Testis (tissue), 3 donors: ENCODE data around the gene SYTL4. TPM values are rescaled to one million over a fixed set of nuclear protein-coding genes. Genes with fewer than 3 reads are reported as not detected.

Experiments used
- DNase-seq: peaks from one replicate; pipeline ENCODE4 v3.0.0-alpha.2; 2019
- H3K27ac ChIP-seq, 2 donors: fragments of 200-600 bp; sonication (generic); one replicate each; pipeline ENCODE4 v1.5.1; 2019
- H3K27me3 ChIP-seq: fragments of 200-600 bp; sonication (generic); one replicate; pipeline ENCODE4 v1.5.1; 2019
- H3K36me3 ChIP-seq: fragments of 200-600 bp; sonication (generic); one replicate; pipeline ENCODE4 v1.5.1; 2017; ENCODE audit warnings: low read depth; ENCODE audit errors: missing control alignments
- H3K4me1 ChIP-seq: fragments of 200-600 bp; sonication (generic); one replicate; pipeline ENCODE4 v1.5.1; 2019
- H3K4me3 ChIP-seq, 2 donors: fragments of 200-600 bp; sonication (generic); one replicate each; pipeline ENCODE4 v1.5.1; 2017 to 2019
- H3K9me3 ChIP-seq: fragments of 200-600 bp; sonication (generic); one replicate; pipeline ENCODE4 v1.5.1; 2017
- POLR2A ChIP-seq: fragments of 450-650 bp; IDR thresholded peaks from one replicate; pipeline ENCODE4 v1.6.1; 2017; ENCODE audit warnings: antibody characterized with exemption, mild to moderate bottlenecking, moderate library complexity
- WGBS, 2 donors: methylation state at CpG; one replicate each; pipeline ENCODE4 v1.1.5; 2018; 5-methylcytosine and 5-hydroxymethylcytosine counted together
- intact Hi-C: fragments of 100-400 bp; cut with DNase I; formaldehyde crosslinking; loops from one replicate; pipeline ENCODE4 v1.15.1; 2023; ENCODE audit warnings: low total_unique reads
- polyA plus RNA-seq: library from polyadenylated mRNA; stranded (reverse); fragments of 350-450 nt; fragmentation: Illumina TruSeq; extraction: RNeasy Lipid Tissue Mini Kit (QIAGEN cat#74804); gene quantifications from one replicate; pipeline ENCODE4 v1.2.3, GENCODE V29; 2014; ENCODE audit warnings: low read depth, low replicate concordance; ENCODE audit not compliant: insufficient read depth
- total RNA-seq, 2 donors: library from RNA; depleted of rRNA; stranded (reverse); fragments of >200 nt; gene quantifications; one replicate each; pipeline ENCODE4 v1.2.3, GENCODE V29; 2016
- TF ChIP-seq, protein P1 (sequence below), 3 experiments: fragments of 450-650 bp in 2 of 3; fragments of 200-600 bp in 1 of 3; sonication (generic) in 1 of 3; IDR thresholded peaks; one replicate each; pipeline ENCODE4 v1.5.1; 2016 to 2019; ENCODE audit warnings: antibody characterized with exemption in 3 of 3, mild to moderate bottlenecking in 2 of 3, moderate library complexity in 1 of 3

Gene SYTL4
- total and polyA plus RNA-seq, 3 donors from 2014 or later: 26.3 to 64.7 (median 51.4) TPM

- intact Hi-C loops: no loop called here
These were observed 10.6 kb downstream of the SYTL4 start for GRCh38 chrX:100721328-100721727.

DNA sequence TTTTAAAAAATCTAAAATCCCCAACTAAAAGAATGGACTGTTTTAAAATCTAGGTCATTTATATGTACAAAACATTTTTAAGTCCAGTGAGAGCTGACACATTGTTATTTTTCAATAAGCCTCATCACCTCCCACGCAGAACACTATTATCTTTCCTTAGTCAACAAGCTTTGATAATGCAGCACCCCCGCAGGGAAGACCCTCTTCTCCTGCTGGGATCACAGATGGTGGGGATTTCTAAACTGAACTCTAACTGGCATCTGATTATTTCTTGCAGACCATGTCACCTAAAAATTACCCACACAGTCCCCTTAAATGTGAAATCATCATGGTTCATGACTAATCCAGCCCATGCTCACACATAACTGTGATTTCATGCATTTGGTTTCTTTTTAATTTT lies 11.6 kb downstream of the SYTL4 start:
- TF ChIP-seq POLR2A: no peak
- TF ChIP-seq, protein P1, sequence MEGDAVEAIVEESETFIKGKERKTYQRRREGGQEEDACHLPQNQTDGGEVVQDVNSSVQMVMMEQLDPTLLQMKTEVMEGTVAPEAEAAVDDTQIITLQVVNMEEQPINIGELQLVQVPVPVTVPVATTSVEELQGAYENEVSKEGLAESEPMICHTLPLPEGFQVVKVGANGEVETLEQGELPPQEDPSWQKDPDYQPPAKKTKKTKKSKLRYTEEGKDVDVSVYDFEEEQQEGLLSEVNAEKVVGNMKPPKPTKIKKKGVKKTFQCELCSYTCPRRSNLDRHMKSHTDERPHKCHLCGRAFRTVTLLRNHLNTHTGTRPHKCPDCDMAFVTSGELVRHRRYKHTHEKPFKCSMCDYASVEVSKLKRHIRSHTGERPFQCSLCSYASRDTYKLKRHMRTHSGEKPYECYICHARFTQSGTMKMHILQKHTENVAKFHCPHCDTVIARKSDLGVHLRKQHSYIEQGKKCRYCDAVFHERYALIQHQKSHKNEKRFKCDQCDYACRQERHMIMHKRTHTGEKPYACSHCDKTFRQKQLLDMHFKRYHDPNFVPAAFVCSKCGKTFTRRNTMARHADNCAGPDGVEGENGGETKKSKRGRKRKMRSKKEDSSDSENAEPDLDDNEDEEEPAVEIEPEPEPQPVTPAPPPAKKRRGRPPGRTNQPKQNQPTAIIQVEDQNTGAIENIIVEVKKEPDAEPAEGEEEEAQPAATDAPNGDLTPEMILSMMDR (IDR thresholded peaks at IDR 0.05): no peak
- Histone ChIP-seq H3K4me1 (no peaks in the 10 kb centered on the region), H3K36me3 (no peaks in the 10 kb centered on the region), H3K9me3 (no peaks in the 10 kb centered on the region), H3K4me3 (no peak overlapping the region), H3K27ac (no peak overlapping the region), H3K27me3 (no peaks in the 10 kb centered on the region)
- no peak for DNase-seq
- intact Hi-C loops: no loop called here
- 20 to 43% methylated on average over 2 of the region's 2 CpGs for WGBS, 2 donors

More at GRCh38 chrX:100721328-100721727, 10.6 kb downstream of the SYTL4 start:
- Histone ChIP-seq H3K9me3 (no peaks in the 10 kb centered on the region), H3K4me1 (no peaks in the 10 kb centered on the region), H3K4me3 (no peak overlapping the region), H3K27me3 (no peaks in the 10 kb centered on the region), H3K36me3 (no peaks in the 10 kb centered on the region), H3K27ac (no peak overlapping the region)
- TF ChIP-seq, protein P1 (IDR thresholded peaks at IDR 0.05): no peak
- TF ChIP-seq POLR2A: no peak
- DNase-seq: no peak

GRCh38 chrX:100719139-100719538 lies 12.8 kb downstream of the SYTL4 start:
- no peaks in the 10 kb centered on the region for H3K4me1 ChIP-seq
- H3K27ac ChIP-seq: no peak overlapping the region
- intact Hi-C loops: no loop called here
- TF ChIP-seq, protein P1 (IDR thresholded peaks at IDR 0.05): no peak
- no peak for TF ChIP-seq POLR2A
- 56 to 60% methylated on average over 2 of the region's 2 CpGs for whole genome bisulfite sequencing, 2 donors
- no peak for DNase-seq
- no peaks in the 10 kb centered on the region for H3K9me3 ChIP-seq
- H3K36me3 ChIP-seq: no peaks in the 10 kb centered on the region
- H3K27me3 ChIP-seq: no peaks in the 10 kb centered on the region
- no peak overlapping the region for H3K4me3 ChIP-seq

DNA sequence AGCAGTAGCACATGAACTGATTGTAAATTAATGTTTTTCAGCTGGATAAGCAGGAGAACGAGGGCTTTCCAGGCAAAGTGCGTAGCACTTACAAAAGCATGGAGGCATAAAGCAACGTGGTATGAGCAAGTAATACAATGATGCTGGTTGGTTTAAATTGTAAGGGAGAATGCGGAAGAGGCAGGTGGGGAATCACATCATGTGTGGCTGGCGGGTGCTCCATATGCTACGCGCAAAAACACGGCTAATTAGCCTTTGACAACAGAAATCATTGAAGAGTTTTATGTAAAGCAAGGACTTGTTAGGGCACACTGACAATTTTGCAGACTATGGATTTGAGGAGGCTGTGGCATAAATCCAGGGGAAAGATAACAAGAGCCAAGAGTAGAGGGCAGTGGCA lies 14.6 kb downstream of the SYTL4 start:
- Histone ChIP-seq H3K4me1 (no peaks in the 10 kb centered on the region), H3K27ac (no peak overlapping the region), H3K4me3 (no peak overlapping the region), H3K27me3 (no peaks in the 10 kb centered on the region), H3K9me3 (no peaks in the 10 kb centered on the region), H3K36me3 (no peaks in the 10 kb centered on the region)
- intact Hi-C loops: no loop called here
- WGBS, 2 donors: 80 to 83% methylated on average over 7 to 8 of the region's 8 CpGs
- TF ChIP-seq POLR2A: no peak
- TF ChIP-seq, protein P1 (IDR thresholded peaks at IDR 0.05): no peak
- no peak for DNase-seq

GRCh38 chrX:100710816-100711215 lies 21.1 kb downstream of the SYTL4 start:
- Histone ChIP-seq H3K36me3 (no peaks in the 10 kb centered on the region), H3K9me3 (no peaks in the 10 kb centered on the region), H3K27ac (no peak overlapping the region), H3K27me3 (no peaks in the 10 kb centered on the region), H3K4me1 (no peaks in the 10 kb centered on the region), H3K4me3 (no peak overlapping the region)
- TF ChIP-seq, protein P1 (IDR thresholded peaks at IDR 0.05): no peak
- TF ChIP-seq POLR2A: no peak
- intact Hi-C loops: no loop called here
- no peak for DNase-seq
- 41 to 66% methylated on average over 3 of the region's 3 CpGs for WGBS, 2 donors
